OCI-LY3 (cell line): ENCODE measurements around the gene MACROD2.
"Not testable (repeated sequence)": the region's sequence is repeated elsewhere in the genome, so short reads cannot be mapped to it uniquely, and the experiment has no call there.

ENCODE experiments used
- H2AFZ ChIP-seq: fragments of 200-600, 300-600 bp; shearing (Covaris generic); 2 replicates; pipeline ENCODE4 v1.6.0; 2014; ENCODE audit warnings: antibody characterized with exemption, low read depth, low read length
- H3K27ac ChIP-seq: fragments of 200-600, 300-600 bp; sonication (generic); 2 replicates; pipeline ENCODE4 v1.5.1; 2014; ENCODE audit warnings: mild to moderate bottlenecking, low read length, moderate library complexity, mixed read lengths
- H3K27me3 ChIP-seq: fragments of 200-600, 300-600 bp; sonication (generic); 2 replicates; pipeline ENCODE4 v1.6.1; 2014; ENCODE audit warnings: low read depth, low read length, mixed read lengths
- H3K36me3 ChIP-seq: fragments of 200-600, 300-600 bp; sonication (generic); replicated peaks from 2 replicates; pipeline ENCODE3; 2014; ENCODE audit warnings: low read depth, low read length, mixed read lengths
- H3K4me1 ChIP-seq: fragments of 300-600, 200-600 bp; sonication (generic); 2 replicates; pipeline ENCODE4 v1.6.1; 2014; ENCODE audit warnings: low read length, mixed read lengths
- H3K4me2 ChIP-seq: fragments of 200-600, 300-600 bp; sonication (generic); 2 replicates; pipeline ENCODE4 v1.6.1; 2014; ENCODE audit warnings: low read length, mixed read lengths
- H3K4me3 ChIP-seq: fragments of 300-600, 200-600 bp; sonication (generic); 2 replicates; pipeline ENCODE4 v1.5.1; 2014; ENCODE audit warnings: antibody characterized with exemption, mild to moderate bottlenecking, low read length, moderate library complexity
- H3K79me2 ChIP-seq: fragments of 300-600, 200-600 bp; shearing (Covaris generic); 2 replicates; pipeline ENCODE4 v1.6.1; 2014; ENCODE audit warnings: mild to moderate bottlenecking, low read length, mixed read lengths
- H3K9ac ChIP-seq: fragments of 300-600, 200-600 bp; shearing (Covaris generic); 2 replicates; pipeline ENCODE4 v1.6.0; 2014; ENCODE audit warnings: mild to moderate bottlenecking, low read length, moderate library complexity
- H3K9me3 ChIP-seq: fragments of 200-600, 300-600 bp; shearing (Covaris generic); 2 replicates; pipeline ENCODE4 v1.6.1; 2014; ENCODE audit warnings: low read length, mixed read lengths; ENCODE audit not compliant: insufficient read depth
- H4K20me1 ChIP-seq: fragments of 200-600, 300-600 bp; sonication (generic); 2 replicates; pipeline ENCODE4 v1.6.1; 2016; ENCODE audit warnings: low read length, mixed read lengths; ENCODE audit not compliant: insufficient read depth
- EZH2phosphoT487 ChIP-seq: fragments of 200-600 bp; shearing (Covaris generic); IDR thresholded peaks from 2 replicates; pipeline ENCODE4 v1.6.1; 2018; ENCODE audit warnings: antibody characterized with exemption, mixed run types, low read depth
- TF ChIP-seq, protein P1 (sequence below): fragments of 200-600, 300-600 bp; sonication (generic); IDR thresholded peaks from 2 replicates; pipeline ENCODE4 v1.5.1; 2014; ENCODE audit warnings: antibody characterized with exemption, low read length, low read depth

The MACROD2 gene

DNA sequence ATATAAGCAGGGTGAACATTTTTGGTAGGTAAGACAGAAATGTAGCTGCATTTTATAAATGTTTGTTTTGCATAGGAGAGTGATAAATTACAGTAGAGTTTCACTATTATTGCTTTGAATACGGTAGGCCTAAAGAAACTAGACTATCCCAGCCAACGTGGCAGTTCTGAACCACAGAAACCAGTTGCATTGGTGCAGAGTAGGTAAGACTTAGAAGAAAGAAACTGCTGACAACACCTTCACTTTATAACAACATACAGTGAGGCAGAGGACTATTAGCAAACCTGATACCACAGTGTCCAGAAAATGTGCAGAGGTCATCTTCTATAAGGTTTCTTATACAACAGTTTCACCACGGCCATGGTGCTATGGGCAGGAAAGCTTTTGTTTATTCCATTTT lies 2011.8 kb downstream of the MACROD2 start:
- Histone ChIP-seq H3K27ac (no peak overlapping the region), H3K9me3 (no peaks in the 10 kb centered on the region), H3K79me2 (peaks cover 98% of the 10 kb centered on the region), H2AFZ (no peak overlapping the region), H3K4me2 (peak overlapping the region; percentile 39), H3K36me3 (peaks cover 83% of the 10 kb centered on the region), H3K4me3 (no peak overlapping the region), H3K4me1 (peaks cover 30% of the 10 kb centered on the region), H3K9ac (no peak overlapping the region), H4K20me1 (peaks cover 98% of the 10 kb centered on the region), H3K27me3 (no peaks in the 10 kb centered on the region)
- TF ChIP-seq, protein P1, sequence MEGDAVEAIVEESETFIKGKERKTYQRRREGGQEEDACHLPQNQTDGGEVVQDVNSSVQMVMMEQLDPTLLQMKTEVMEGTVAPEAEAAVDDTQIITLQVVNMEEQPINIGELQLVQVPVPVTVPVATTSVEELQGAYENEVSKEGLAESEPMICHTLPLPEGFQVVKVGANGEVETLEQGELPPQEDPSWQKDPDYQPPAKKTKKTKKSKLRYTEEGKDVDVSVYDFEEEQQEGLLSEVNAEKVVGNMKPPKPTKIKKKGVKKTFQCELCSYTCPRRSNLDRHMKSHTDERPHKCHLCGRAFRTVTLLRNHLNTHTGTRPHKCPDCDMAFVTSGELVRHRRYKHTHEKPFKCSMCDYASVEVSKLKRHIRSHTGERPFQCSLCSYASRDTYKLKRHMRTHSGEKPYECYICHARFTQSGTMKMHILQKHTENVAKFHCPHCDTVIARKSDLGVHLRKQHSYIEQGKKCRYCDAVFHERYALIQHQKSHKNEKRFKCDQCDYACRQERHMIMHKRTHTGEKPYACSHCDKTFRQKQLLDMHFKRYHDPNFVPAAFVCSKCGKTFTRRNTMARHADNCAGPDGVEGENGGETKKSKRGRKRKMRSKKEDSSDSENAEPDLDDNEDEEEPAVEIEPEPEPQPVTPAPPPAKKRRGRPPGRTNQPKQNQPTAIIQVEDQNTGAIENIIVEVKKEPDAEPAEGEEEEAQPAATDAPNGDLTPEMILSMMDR = no peak
- no peak for TF ChIP-seq EZH2phosphoT487

- no peak overlapping the region for H3K9ac ChIP-seq
- no peak overlapping the region for H3K27ac ChIP-seq
- no peak overlapping the region for H3K4me2 ChIP-seq
- peaks cover 97% of the 10 kb centered on the region for H3K79me2 ChIP-seq
- no peak overlapping the region for H2AFZ ChIP-seq
- H3K27me3 ChIP-seq = no peaks in the 10 kb centered on the region
- peaks cover 97% of the 10 kb centered on the region for H4K20me1 ChIP-seq
- no peak for TF ChIP-seq EZH2phosphoT487
- TF ChIP-seq, protein P1 = peak; percentile 49
- H3K4me3 ChIP-seq = no peak overlapping the region
- peaks cover 80% of the 10 kb centered on the region for H3K36me3 ChIP-seq
- H3K9me3 ChIP-seq = no peaks in the 10 kb centered on the region
- H3K4me1 ChIP-seq = peaks cover 25% of the 10 kb centered on the region
These were observed 2012.6 kb downstream of the MACROD2 start for GRCh38 chr20:16007962-16008361.

DNA sequence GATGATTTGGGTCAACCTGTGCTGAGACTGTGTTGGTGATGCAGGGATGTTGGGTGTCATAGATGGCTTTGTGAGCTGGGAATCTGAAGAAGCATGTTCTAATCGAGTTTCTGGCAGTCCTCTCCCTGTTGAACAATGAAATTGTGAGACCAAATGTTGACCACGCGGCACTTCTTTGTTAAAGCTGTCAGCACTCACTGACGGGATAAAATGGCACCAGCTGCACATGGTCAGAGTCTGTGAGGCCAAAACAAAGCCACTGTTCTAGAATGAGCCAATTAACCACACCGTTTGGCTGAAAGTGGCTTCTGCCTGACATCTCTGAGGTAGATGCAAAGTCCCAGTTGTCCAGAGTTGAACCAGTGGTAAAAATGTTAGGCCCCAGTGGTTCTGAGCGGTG lies 2015.7 kb downstream of the MACROD2 start:
- Histone ChIP-seq H3K36me3 (peaks cover 88% of the 10 kb centered on the region), H3K27ac (no peak overlapping the region), H2AFZ (no peak overlapping the region), H3K4me2 (no peak overlapping the region), H3K9ac (no peak overlapping the region), H4K20me1 (peaks cover 93% of the 10 kb centered on the region), H3K4me1 (peaks cover 21% of the 10 kb centered on the region), H3K27me3 (no peaks in the 10 kb centered on the region), H3K4me3 (no peak overlapping the region), H3K9me3 (no peaks in the 10 kb centered on the region), H3K79me2 (peaks cover 98% of the 10 kb centered on the region)
- TF ChIP-seq EZH2phosphoT487 = no peak
- TF ChIP-seq, protein P1 = no peak

DNA sequence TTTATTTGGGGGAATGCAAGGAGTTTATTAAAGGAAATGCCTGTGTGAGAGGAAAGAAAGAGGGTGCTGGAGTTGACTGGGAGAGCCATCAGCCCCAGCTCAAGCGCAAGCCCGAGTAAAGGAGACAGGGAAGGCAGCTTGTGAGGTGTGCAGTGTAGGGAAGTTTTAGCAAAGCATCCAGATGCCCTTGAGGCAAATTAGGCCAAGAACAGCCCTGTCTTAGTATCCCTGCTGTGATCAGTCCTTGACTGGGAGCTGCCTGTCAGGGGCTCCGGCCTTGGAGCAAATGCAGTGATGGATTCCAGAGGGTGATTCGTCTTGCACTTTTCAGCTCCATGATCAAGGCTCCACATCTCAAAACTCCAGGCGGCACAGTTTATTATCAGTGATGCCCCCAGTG lies 2016.2 kb downstream of the MACROD2 start:
- Histone ChIP-seq H3K4me3 (no peak overlapping the region), H4K20me1 (peaks cover 93% of the 10 kb centered on the region), H3K27me3 (no peaks in the 10 kb centered on the region), H3K27ac (no peak overlapping the region), H3K79me2 (peaks cover 98% of the 10 kb centered on the region), H2AFZ (no peak overlapping the region), H3K9me3 (no peaks in the 10 kb centered on the region), H3K4me2 (no peak overlapping the region), H3K9ac (no peak overlapping the region), H3K4me1 (peaks cover 16% of the 10 kb centered on the region), H3K36me3 (peaks cover 88% of the 10 kb centered on the region)
- TF ChIP-seq EZH2phosphoT487 = no peak
- TF ChIP-seq, protein P1 = no peak

GRCh38 chr20:16012934-16013333 lies 2017.6 kb downstream of the MACROD2 start:
- not testable (repeated sequence) for H3K9ac ChIP-seq, H3K9me3 ChIP-seq, H3K4me1 ChIP-seq, H2AFZ ChIP-seq, H3K27me3 ChIP-seq, H3K4me3 ChIP-seq, H3K27ac ChIP-seq, H3K4me2 ChIP-seq
- H4K20me1 ChIP-seq = peaks cover 93% of the 10 kb centered on the region
- peaks cover 88% of the 10 kb centered on the region for H3K36me3 ChIP-seq
- peaks cover 98% of the 10 kb centered on the region for H3K79me2 ChIP-seq
